Activated CD4-positive, CD25-positive, alpha-beta regulatory T cell treated with anti-CD3 and anti-CD28 coated beads, Interleukin-2, amount 50 U/mL, for 16 hours (primary cell): ENCODE results near the gene WNT7A.

Source experiments
- DNase-seq: peaks from one replicate; pipeline ENCODE4 v3.0.0-alpha.2; 2020; ENCODE audit warnings: low read depth, low spot score

Gene WNT7A

GRCh38 chr3:13884851-13885703, 5.2 kb upstream of the WNT7A start:
- DNase-seq = peak; percentile 41

GRCh38 chr3:13883681-13884080, 3.8 kb upstream of the WNT7A start:
- no peak for DNase-seq

GRCh38 chr3:13882876-13883275, 3.0 kb upstream of the WNT7A start:
- DNase-seq = no peak

GRCh38 chr3:13881536-13882410, 1.9 kb upstream of the WNT7A start:
- no peak for DNase-seq

DNA sequence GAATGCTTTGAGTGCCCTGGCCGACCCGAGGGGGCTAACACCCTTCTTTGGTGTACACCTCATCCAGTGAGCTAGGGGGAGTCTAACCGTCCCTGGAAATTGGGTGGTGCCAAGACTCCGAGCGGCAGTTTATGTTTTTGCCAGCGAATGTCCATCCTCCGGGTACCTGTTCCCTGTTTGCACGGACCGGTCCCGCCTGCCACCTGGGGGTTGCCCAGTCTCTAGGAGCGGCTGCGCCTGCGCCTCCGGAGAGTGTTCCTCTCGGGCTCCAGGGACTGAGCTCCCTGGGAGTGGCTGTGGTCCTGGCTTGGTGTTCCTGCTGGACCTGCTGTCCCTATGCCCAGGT, 913 bp upstream of the WNT7A start:
- no peak for DNase-seq

GRCh38 chr3:13879102-13879945, 547 bp downstream of the WNT7A start:
- DNase-seq = no peak

GRCh38 chr3:13878281-13879101, 1.4 kb downstream of the WNT7A start:
- no peak for DNase-seq

DNA sequence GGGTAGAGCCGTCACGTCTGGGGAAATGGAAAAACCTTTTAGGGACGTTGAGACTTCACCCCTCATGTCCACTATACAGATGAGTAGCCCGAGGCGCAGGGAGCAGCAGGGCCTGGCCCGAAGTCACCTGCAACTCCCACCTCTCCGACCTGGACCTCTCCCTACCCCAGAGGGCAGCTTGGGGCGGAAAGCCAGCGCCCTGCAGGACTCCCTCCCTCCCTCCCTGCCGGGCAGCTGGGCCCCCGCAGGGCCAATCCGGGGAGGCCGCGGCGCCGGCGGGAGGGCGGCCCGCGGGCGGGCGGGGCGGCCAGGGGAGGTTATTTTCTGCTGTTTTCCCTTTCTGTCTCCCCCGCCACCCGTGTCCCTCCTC, 2.0 kb downstream of the WNT7A start:
- DNase-seq = no peak

DNA sequence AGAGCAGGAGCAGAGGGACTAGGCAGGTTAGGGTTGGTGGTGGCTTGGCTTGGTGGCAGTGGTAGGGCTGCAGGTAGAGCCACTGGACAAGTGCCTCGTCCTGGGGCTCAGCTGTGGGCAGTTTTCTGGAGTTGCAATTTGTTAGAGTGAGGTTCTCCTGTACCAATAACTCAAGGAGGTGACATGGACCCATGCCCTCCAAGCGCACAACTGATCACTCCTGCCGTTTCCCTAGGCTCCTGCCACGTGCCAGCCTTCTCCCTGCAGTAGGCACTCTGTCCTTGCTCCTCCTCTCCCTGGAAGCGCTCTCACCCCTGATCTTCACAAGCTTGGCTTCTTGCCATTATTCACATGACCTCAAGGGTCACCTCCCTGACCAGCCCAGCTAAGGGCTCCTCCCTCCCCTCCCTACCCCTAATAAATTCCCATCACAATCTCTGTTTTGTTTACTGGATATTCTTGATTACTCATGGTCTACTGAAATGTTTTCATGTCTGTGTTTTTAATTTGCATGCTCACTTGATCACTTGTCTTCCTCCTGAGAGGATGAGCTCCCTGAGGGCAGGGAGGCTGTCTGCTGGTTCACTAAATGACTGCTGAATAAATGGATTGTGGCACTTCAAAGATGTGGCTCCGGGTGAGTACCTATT, 3.3 kb downstream of the WNT7A start:
- no peak for DNase-seq

- DNase-seq = no peak
Observed at GRCh38 chr3:13874891-13875290, 5.0 kb downstream of the WNT7A start.

DNA sequence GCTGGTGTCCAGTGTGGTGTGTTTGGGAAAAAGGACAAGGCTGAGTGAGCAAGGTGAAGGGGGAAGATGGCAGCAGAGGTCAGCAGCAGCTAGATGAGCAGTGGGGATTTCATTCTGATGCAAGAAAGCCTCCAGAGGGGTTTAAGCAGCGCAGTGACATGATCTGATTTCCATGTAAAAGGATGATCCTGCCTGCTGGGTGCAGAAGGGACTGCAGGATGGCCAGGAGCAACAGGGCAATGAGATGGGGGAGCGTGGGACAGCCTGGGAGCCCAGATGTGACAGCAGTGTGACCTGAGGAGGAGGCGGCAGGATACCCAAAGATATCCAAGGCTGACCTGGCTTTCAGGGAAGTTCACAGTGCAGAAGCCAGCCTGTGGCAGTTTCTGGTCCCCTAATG, 6.1 kb downstream of the WNT7A start:
- no peak for DNase-seq

DNA sequence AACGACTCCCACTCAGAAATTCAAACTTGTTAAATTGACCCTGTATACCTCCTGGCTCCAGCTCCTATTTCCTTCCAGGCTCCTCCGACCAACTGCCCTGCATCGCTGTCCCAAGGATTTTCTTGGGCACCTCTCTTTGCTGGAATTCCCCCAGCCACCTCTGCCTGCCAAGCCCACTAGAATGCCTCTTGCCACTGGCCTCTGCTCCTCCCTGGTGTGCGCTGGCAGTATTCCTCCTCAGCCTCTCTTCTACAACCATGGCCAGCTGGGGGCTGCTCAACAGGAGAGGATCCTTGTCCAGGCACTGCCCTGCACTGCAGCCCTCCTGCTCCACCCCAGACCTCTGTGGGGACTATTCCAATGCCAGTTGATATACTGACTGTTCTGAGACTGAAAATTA, 7.4 kb downstream of the WNT7A start:
- DNase-seq = no peak

- DNase-seq = no peak
Observed at GRCh38 chr3:13871791-13872190, 8.1 kb downstream of the WNT7A start.

DNA sequence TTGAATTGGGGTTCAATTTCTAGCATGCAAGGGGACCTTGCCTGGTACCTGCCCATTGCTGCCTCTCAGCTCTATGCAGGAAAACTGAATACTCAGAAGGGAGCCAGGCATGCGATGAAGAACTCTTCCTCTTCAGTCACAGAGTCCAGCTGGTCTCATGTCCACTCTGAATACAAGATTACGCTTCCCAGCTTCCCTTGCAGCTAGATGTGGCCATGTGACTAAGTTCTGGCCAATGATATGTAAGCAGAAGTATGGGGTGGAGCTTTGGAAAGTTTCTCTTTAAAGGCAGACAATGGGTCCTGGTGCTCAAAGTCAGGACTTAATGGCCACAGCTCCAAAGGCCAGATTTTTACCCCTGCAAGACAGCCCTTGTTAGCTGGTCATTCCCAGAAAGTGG, 9.0 kb downstream of the WNT7A start:
- no peak for DNase-seq

DNA sequence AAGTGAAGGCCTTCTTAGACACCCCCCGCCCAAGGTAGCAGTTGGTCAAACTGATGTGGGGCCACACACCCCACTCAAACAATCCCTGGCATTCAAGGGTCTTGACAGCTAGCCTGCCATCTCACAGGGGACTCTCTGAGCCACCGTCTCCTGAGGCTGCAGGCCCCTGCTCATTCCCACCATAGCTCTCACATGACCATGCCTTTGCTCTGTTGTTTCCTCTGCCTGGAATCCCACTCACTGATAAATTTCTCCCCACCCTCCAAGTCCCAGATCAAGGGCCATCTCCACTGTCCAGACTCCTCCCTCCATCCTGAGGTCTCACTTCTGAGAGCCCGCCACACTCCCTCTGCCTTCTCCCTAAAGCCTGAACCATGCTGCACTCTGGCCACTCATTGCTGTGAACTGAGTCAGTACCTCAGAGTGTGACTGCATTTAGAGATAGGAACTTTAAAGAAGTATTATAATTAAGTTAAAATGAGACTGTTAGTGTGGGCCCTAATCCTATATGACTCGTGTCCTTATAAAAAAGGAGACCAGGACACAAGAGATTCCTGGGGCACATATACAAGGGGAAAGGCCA, 10.0 kb downstream of the WNT7A start:
- DNase-seq = no peak

GRCh38 chr3:13868844-13869724, 10.8 kb downstream of the WNT7A start:
- no peak for DNase-seq

GRCh38 chr3:13867732-13868131, 12.1 kb downstream of the WNT7A start:
- DNase-seq = no peak

GRCh38 chr3:13866041-13866965, 13.6 kb downstream of the WNT7A start:
- no peak for DNase-seq
